ENCODE measurements around the gene TIAM2. TPM values are rescaled to one million over a fixed set of nuclear protein-coding genes. Genes with fewer than 3 reads are reported as not detected.

Gene TIAM2
- total RNA-seq, 3 donors from 2014 or later (not counting 1 experiment from before 2014, with no cell fraction given), result 6.5 to 11.1 (median 8.7) TPM

- H3K4me1 ChIP-seq (ENCODE audit: control insufficient read depth, insufficient read depth, low read length), result no peaks in the 10 kb centered on the region
- no peaks in the 10 kb centered on the region for H3K9me3 ChIP-seq (ENCODE audit: control insufficient read depth, insufficient read depth, low read length)
- 74% methylated on average over 5 of the region's 5 CpGs for WGBS (ENCODE audit: insufficient coverage)
- intact Hi-C loops (cut with micrococcal nuclease), result no loop called here
- H3K36me3 Mint-ChIP-seq, result no peaks in the 10 kb centered on the region
- DNase-seq (no peak), ATAC-seq (no peak)
- no peak overlapping the region for H3K27ac ChIP-seq (ENCODE audit: low read length)
- H3K27ac Mint-ChIP-seq, result no peak overlapping the region
- H3K9me3 Mint-ChIP-seq, result no peaks in the 10 kb centered on the region
- peaks cover 2 to 5% of the 10 kb centered on the region in 2 donors for H3K4me1 Mint-ChIP-seq
- H3K36me3 ChIP-seq (ENCODE audit: control insufficient read depth, insufficient read depth, low read length), result peaks cover 37% of the 10 kb centered on the region
- TF ChIP-seq CTCF (IDR thresholded peaks at IDR 0.05), result no peak
- H3K4me3 Mint-ChIP-seq, result no peak overlapping the region
- no peak overlapping the region for H3K4me3 ChIP-seq (ENCODE audit: low read length)
- H3K27me3 ChIP-seq (ENCODE audit: control insufficient read depth, insufficient read depth, low read length), result no peaks in the 10 kb centered on the region
- no peaks in the 10 kb centered on the region for H3K27me3 Mint-ChIP-seq (ENCODE audit: low read depth in 2 of 2)
These were observed 283.4 kb downstream of the TIAM2 start for GRCh38 chr6:155278319-155279049.

GRCh38 chr6:155284775-155285174 is 289.7 kb downstream of the TIAM2 start:
- Mint-ChIP-seq H3K36me3 (no peaks in the 10 kb centered on the region), H3K4me1 (no peaks in the 10 kb centered on the region), H3K9me3 (no peaks in the 10 kb centered on the region), H3K4me3 (no peak overlapping the region), H3K27ac (no peak overlapping the region), H3K27me3 (ENCODE audit: low read depth in 2 of 2) (no peaks in the 10 kb centered on the region)
- WGBS (ENCODE audit: insufficient coverage), result 83% methylated on average over 2 of the region's 4 CpGs
- Histone ChIP-seq H3K4me3 (ENCODE audit: low read length) (no peak overlapping the region), H3K9me3 (ENCODE audit: control insufficient read depth, insufficient read depth, low read length) (no peaks in the 10 kb centered on the region), H3K4me1 (ENCODE audit: control insufficient read depth, insufficient read depth, low read length) (no peaks in the 10 kb centered on the region), H3K27ac (ENCODE audit: low read length) (no peak overlapping the region), H3K27me3 (ENCODE audit: control insufficient read depth, insufficient read depth, low read length) (no peaks in the 10 kb centered on the region), H3K36me3 (ENCODE audit: control insufficient read depth, insufficient read depth, low read length) (peaks cover 42% of the 10 kb centered on the region)
- no peak for ATAC-seq
- no peak for TF ChIP-seq CTCF (IDR thresholded peaks at IDR 0.05)
- intact Hi-C loops (cut with micrococcal nuclease), result no loop called here
- no peak for DNase-seq

- no peak overlapping the region for H3K4me3 Mint-ChIP-seq
- Histone ChIP-seq H3K27ac (ENCODE audit: low read length) (no peak overlapping the region), H3K4me1 (ENCODE audit: control insufficient read depth, insufficient read depth, low read length) (no peaks in the 10 kb centered on the region), H3K27me3 (ENCODE audit: control insufficient read depth, insufficient read depth, low read length) (no peaks in the 10 kb centered on the region), H3K9me3 (ENCODE audit: control insufficient read depth, insufficient read depth, low read length) (no peaks in the 10 kb centered on the region), H3K36me3 (ENCODE audit: control insufficient read depth, insufficient read depth, low read length) (peaks cover 38% of the 10 kb centered on the region), H3K4me3 (ENCODE audit: low read length) (no peak overlapping the region)
- no peaks in the 10 kb centered on the region for H3K27me3 Mint-ChIP-seq (ENCODE audit: low read depth in 2 of 2)
- no peaks in the 10 kb centered on the region for H3K9me3 Mint-ChIP-seq
- 100% methylated on average over 1 of the region's 2 CpGs for WGBS (ENCODE audit: insufficient coverage)
- DNase-seq, result no peak
- no peak overlapping the region for H3K27ac Mint-ChIP-seq
- no peak for ATAC-seq
- H3K4me1 Mint-ChIP-seq, result peaks cover 6 to 15% of the 10 kb centered on the region in 2 donors
- intact Hi-C loops (cut with micrococcal nuclease), result no loop called here
- no peak for TF ChIP-seq CTCF (IDR thresholded peaks at IDR 0.05)
- H3K36me3 Mint-ChIP-seq, result no peaks in the 10 kb centered on the region
These were observed 292.6 kb downstream of the TIAM2 start for GRCh38 chr6:155287762-155288161.

- H3K4me3 ChIP-seq (ENCODE audit: low read length), result no peak overlapping the region
- H3K27ac ChIP-seq (ENCODE audit: low read length), result no peak overlapping the region
- Mint-ChIP-seq H3K4me3 (no peak overlapping the region), H3K4me1 (peaks cover 6 to 15% of the 10 kb centered on the region in 2 donors), H3K27me3 (ENCODE audit: low read depth in 2 of 2) (no peaks in the 10 kb centered on the region), H3K36me3 (peaks cover 8% of the 10 kb centered on the region), H3K27ac (no peak overlapping the region), H3K9me3 (no peaks in the 10 kb centered on the region)
- no peak for ATAC-seq
- 100% methylated on average over 3 of the region's 5 CpGs for WGBS (ENCODE audit: insufficient coverage)
- H3K9me3 ChIP-seq (ENCODE audit: control insufficient read depth, insufficient read depth, low read length), result no peaks in the 10 kb centered on the region
- DNase-seq, result no peak
- no peaks in the 10 kb centered on the region for H3K4me1 ChIP-seq (ENCODE audit: control insufficient read depth, insufficient read depth, low read length)
- H3K27me3 ChIP-seq (ENCODE audit: control insufficient read depth, insufficient read depth, low read length), result no peaks in the 10 kb centered on the region
- TF ChIP-seq CTCF (IDR thresholded peaks at IDR 0.05), result no peak
- intact Hi-C loops (cut with micrococcal nuclease), result no loop called here
- peaks cover 24% of the 10 kb centered on the region for H3K36me3 ChIP-seq (ENCODE audit: control insufficient read depth, insufficient read depth, low read length)
These were observed 295.4 kb downstream of the TIAM2 start for GRCh38 chr6:155290491-155290890.
